ENCODE measurements around the gene UVRAG.
"Not testable (repeated sequence)": the region's sequence is repeated elsewhere in the genome, so short reads cannot be mapped to it uniquely, and the experiment has no call there.

Gene UVRAG

GRCh38 chr11:75879737-75880136 lies 64.7 kb downstream of the UVRAG start:
- DNase-seq (ENCODE audit: low spot score) = no peak

GRCh38 chr11:75880343-75880742 lies 65.3 kb downstream of the UVRAG start:
- DNase-seq (ENCODE audit: low spot score) = not testable (repeated sequence)

GRCh38 chr11:75884321-75884720 lies 69.3 kb downstream of the UVRAG start:
- no peak for DNase-seq (ENCODE audit: low spot score)

- DNase-seq (ENCODE audit: low spot score) = no peak
Measured at GRCh38 chr11:75888416-75888815, 73.4 kb downstream of the UVRAG start.

- peak; percentile 57 for DNase-seq (ENCODE audit: low spot score)
Measured at GRCh38 chr11:75891947-75892739, 77.1 kb downstream of the UVRAG start.

- no peak for DNase-seq (ENCODE audit: low spot score)
Measured at GRCh38 chr11:75893251-75893650, 78.2 kb downstream of the UVRAG start.

GRCh38 chr11:75894036-75894585 lies 79.1 kb downstream of the UVRAG start:
- no peak for DNase-seq (ENCODE audit: low spot score)

- peak; percentile 25 for DNase-seq (ENCODE audit: low spot score)
Measured at GRCh38 chr11:75896843-75897419, 81.9 kb downstream of the UVRAG start.

GRCh38 chr11:75898871-75899270 lies 83.9 kb downstream of the UVRAG start:
- no peak for DNase-seq (ENCODE audit: low spot score)

- DNase-seq (ENCODE audit: low spot score) = no peak
Measured at GRCh38 chr11:75899806-75900205, 84.8 kb downstream of the UVRAG start.

GRCh38 chr11:75900848-75901247 lies 85.8 kb downstream of the UVRAG start:
- no peak for DNase-seq (ENCODE audit: low spot score)

GRCh38 chr11:75902631-75903030 lies 87.6 kb downstream of the UVRAG start:
- DNase-seq (ENCODE audit: low spot score) = no peak

- DNase-seq (ENCODE audit: low spot score) = no peak
Measured at GRCh38 chr11:75903276-75903675, 88.3 kb downstream of the UVRAG start.

- no peak for DNase-seq (ENCODE audit: low spot score)
Measured at GRCh38 chr11:75905434-75905833, 90.4 kb downstream of the UVRAG start.

- DNase-seq (ENCODE audit: low spot score) = no peak
Measured at GRCh38 chr11:75907906-75908527, 93.0 kb downstream of the UVRAG start.

GRCh38 chr11:75910426-75911145 lies 95.6 kb downstream of the UVRAG start:
- no peak for DNase-seq (ENCODE audit: low spot score)

- DNase-seq (ENCODE audit: low spot score) = no peak
Measured at GRCh38 chr11:75911459-75911858, 96.4 kb downstream of the UVRAG start.

GRCh38 chr11:75913984-75914383 lies 99.0 kb downstream of the UVRAG start:
- DNase-seq (ENCODE audit: low spot score) = no peak

GRCh38 chr11:75916882-75917281 lies 101.9 kb downstream of the UVRAG start:
- no peak for DNase-seq (ENCODE audit: low spot score)

- DNase-seq (ENCODE audit: low spot score) = no peak
Measured at GRCh38 chr11:75918331-75918730, 103.3 kb downstream of the UVRAG start.

GRCh38 chr11:75919525-75919924 lies 104.5 kb downstream of the UVRAG start:
- DNase-seq (ENCODE audit: low spot score) = peak; percentile 17

GRCh38 chr11:75920848-75921247 lies 105.8 kb downstream of the UVRAG start:
- no peak for DNase-seq (ENCODE audit: low spot score)

Measured in germinal center (tissue), 1 donor.